Measurements from ENCODE around the gene DIO3.

DIO3 gene

DNA sequence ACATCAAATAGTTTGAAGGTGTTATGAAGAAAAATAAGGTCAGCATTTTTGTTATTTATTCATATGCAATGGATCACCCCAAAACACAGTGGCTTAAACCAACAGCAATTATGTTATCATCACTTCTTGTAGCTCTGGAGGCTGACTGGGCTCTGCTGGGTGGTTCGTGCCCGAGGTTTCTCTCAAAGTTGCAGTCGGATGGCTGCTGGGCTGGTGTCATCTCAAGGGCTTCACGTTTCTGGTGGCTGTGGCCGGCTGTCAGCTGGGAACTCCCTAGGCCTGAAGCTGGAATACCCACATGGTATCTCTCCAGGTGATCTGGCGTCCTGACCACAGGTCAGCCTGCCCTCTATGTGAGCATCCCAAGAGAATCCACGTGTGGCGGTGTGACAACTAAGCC lies 12.0 kb downstream of the DIO3 start:
- H3K4me3 ChIP-seq (replicated peaks in 1 of 2; ENCODE audit: low read depth in 2 of 2, low read length in 2 of 2) = no peak overlapping the region
- TF ChIP-seq, protein P1, sequence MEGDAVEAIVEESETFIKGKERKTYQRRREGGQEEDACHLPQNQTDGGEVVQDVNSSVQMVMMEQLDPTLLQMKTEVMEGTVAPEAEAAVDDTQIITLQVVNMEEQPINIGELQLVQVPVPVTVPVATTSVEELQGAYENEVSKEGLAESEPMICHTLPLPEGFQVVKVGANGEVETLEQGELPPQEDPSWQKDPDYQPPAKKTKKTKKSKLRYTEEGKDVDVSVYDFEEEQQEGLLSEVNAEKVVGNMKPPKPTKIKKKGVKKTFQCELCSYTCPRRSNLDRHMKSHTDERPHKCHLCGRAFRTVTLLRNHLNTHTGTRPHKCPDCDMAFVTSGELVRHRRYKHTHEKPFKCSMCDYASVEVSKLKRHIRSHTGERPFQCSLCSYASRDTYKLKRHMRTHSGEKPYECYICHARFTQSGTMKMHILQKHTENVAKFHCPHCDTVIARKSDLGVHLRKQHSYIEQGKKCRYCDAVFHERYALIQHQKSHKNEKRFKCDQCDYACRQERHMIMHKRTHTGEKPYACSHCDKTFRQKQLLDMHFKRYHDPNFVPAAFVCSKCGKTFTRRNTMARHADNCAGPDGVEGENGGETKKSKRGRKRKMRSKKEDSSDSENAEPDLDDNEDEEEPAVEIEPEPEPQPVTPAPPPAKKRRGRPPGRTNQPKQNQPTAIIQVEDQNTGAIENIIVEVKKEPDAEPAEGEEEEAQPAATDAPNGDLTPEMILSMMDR (IDR thresholded peaks at IDR 0.05; ENCODE audit: low read depth, low read length) = no peak
- no peak for DNase-seq (ENCODE audit: low read depth in 2 of 2)

DNA sequence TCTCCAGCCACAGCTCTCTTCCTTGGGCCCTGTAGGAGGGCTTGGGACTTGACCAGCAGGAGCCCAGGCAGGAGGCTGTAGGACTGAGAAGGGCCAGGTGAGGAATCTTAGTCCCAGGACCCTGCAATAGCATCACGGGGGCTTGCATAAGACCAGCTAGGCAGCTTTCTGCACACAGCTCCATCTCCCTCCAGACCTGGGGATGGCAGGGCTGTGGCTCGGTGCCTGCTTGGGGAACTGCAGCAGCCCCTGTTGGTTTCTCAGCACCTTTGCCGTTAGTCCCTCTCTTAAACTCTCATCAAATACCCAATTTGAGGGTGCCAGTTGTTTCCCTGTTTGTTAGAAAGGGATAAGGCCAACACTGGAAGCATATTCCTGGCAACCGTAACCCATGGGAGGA lies 14.3 kb downstream of the DIO3 start:
- no peak overlapping the region for H3K4me3 ChIP-seq (replicated peaks in 1 of 2; ENCODE audit: low read depth in 2 of 2, low read length in 2 of 2)
- no peak for DNase-seq (ENCODE audit: low read depth in 2 of 2)
- TF ChIP-seq, protein P1 (IDR thresholded peaks at IDR 0.05; ENCODE audit: low read depth, low read length) = no peak

DNA sequence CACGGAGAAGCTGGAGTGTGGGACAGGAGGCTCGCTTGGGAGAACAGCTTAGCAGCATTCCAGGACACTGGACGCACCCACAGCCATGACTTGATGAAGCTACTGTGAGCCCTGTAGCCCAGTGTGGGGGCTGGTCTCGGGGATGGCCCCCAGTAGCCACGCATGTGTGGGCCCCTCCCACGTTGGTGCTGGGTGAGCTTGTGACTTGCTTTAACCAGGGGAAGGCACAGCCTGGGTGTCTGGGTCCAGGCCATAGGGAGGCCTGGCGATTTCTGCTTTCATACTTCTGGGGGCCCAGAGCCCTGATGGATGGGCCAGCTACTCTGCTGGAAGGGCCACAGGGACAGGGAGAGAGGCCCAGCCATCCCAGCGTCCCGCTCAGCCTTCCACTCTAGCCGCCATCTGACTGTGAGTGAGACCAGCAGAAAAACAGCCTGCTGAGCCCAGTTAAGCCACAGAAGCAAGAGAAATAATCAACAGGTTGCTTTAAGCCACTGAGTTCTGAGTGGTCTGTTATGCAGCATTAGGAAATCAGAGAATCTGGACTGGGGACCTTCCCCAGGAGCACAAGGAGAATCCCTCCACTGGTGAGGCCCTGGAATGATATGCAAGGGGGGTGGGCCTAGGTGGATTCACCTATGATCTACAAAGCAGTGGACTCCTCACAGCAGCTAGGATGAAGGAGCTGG lies 16.1 kb downstream of the DIO3 start:
- TF ChIP-seq, protein P1 (IDR thresholded peaks at IDR 0.05; ENCODE audit: low read depth, low read length) = no peak
- no peak overlapping the region for H3K4me3 ChIP-seq (replicated peaks in 1 of 2; ENCODE audit: low read depth in 2 of 2, low read length in 2 of 2)
- no peak for DNase-seq (ENCODE audit: low read depth in 2 of 2)

DNA sequence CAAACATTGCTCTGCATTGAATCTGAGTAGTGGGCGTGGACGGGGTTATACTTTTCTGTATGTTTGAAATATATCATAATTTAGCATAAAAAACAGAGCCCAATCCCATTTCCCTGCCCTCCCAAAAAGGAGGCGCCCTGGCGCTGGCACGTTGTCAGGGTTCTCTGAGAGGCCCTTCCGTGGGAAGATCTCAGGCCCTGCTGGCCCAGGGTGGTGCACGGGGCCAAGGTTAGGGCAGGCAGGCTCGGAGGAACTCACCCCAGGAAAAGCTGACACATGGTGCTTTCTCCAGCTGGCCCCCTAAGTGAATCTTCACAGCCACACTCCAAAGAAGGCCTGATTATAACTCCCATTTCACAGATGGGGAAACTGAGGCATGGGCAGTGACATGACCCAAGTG lies 17.2 kb downstream of the DIO3 start:
- TF ChIP-seq, protein P1 (IDR thresholded peaks at IDR 0.05; ENCODE audit: low read depth, low read length) = no peak
- H3K4me3 ChIP-seq (replicated peaks in 1 of 2; ENCODE audit: low read depth in 2 of 2, low read length in 2 of 2) = no peak overlapping the region
- no peak for DNase-seq (ENCODE audit: low read depth in 2 of 2)

DNA sequence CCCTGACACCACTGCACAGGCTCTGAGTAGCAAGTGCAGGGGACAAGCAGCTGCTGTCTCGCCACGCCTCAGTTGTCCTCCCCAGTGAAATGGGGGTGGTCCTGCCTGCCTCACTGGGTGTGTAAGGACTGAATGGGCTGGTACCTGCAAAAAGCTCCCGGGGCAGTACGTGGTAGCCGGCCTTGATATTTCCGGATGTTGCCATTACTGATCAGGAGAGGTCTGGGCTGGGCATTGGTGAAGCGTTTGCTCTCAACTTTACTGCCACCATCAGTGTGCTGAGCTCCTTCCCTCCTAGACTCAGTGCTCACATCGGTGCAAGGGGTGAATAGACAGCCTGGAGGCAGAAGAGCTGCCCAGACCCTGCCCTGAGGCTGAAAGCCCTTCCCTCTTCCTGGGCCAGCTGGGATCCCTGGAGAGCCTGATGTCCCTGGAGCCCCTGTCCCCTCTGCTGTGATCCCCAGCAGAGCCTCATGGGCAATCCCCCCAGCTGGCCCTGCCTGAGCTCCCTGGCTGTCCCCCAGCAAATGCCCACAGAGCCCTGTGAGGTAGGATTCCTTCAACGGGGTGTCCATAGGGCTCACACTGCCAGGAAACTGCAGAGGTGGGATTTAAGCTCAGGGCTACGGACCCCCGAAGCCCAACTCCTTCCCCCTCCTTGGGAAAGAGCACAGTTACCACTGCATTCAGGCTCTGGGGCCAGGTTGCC lies 18.2 kb downstream of the DIO3 start:
- TF ChIP-seq, protein P1 (IDR thresholded peaks at IDR 0.05; ENCODE audit: low read depth, low read length) = no peak
- DNase-seq (ENCODE audit: low read depth in 2 of 2) = no peak
- no peak overlapping the region for H3K4me3 ChIP-seq (replicated peaks in 1 of 2; ENCODE audit: low read depth in 2 of 2, low read length in 2 of 2)

DNA sequence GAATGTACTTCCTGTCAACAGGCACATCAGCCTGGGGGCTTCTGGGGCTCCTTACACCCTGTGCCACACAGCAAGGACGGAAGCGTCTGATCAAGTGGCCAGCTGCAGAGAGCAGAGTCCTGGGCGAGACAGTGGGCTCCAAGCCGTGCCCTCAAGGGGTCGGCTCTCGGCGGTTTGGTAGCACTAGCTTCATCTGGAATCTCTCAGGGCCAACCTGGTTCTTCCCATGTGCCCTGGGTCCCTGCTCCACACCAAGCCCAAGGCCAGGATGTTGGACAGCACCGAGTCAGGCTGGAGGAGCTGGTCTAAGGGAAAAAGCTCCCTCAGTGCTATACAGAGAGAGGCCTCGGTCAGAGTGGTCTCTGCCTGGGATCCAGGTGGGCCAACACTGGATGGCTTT lies 20.5 kb downstream of the DIO3 start:
- H3K4me3 ChIP-seq (replicated peaks in 1 of 2; ENCODE audit: low read depth in 2 of 2, low read length in 2 of 2) = no peak overlapping the region
- TF ChIP-seq, protein P1 (IDR thresholded peaks at IDR 0.05; ENCODE audit: low read depth, low read length) = no peak
- DNase-seq (ENCODE audit: low read depth in 2 of 2) = no peak

Data from cardiac fibroblast (primary cell).